SK-N-SH treated with all-trans-retinoic acid at 6 μM for 48 hours (cell line): ENCODE results near the gene RHNO1.

ENCODE experiments used
- ATAC-seq: fragments of 200-7000 bp; cut with Tn5 transposase; 3 replicates; pipeline ENCODE4 v1.9.1; 2020; ENCODE audit warnings: mild to moderate bottlenecking, moderate library complexity
- ARNTL ChIP-seq: fragments of 450-650 bp; formaldehyde crosslinking; IDR thresholded peaks from 2 replicates; pipeline ENCODE4 v1.5.0; 2020; ENCODE audit warnings: low read depth, mild to moderate bottlenecking, moderate library complexity, borderline replicate concordance
- BACH2 ChIP-seq: fragments of 250-450 bp; sonication (Bioruptor Pico); IDR thresholded peaks from 2 replicates; pipeline ENCODE4 v1.9.0; 2021; ENCODE audit warnings: mild to moderate bottlenecking, borderline replicate concordance
- ESRRG ChIP-seq: fragments of 250-450 bp; sonication (Bioruptor Pico); IDR thresholded peaks from 2 replicates; pipeline ENCODE4 v1.6.1; 2021; ENCODE audit warnings: mild to moderate bottlenecking
- ISL1 ChIP-seq: fragments of 250-450 bp; sonication (Bioruptor Pico); IDR thresholded peaks from 2 replicates; pipeline ENCODE4 v2.1.2; 2022; ENCODE audit warnings: mild to moderate bottlenecking, moderate library complexity
- OSR1 ChIP-seq: fragments of 250-450 bp; sonication (Bioruptor Pico); IDR thresholded peaks from 2 replicates; pipeline ENCODE4 v1.8.0; 2022; ENCODE audit warnings: moderate library complexity, mild to moderate bottlenecking, inconsistent platforms
- PPARA ChIP-seq: fragments of 250-450 bp; sonication (Bioruptor Pico); IDR thresholded peaks from 2 replicates; pipeline ENCODE4 v1.5.0; 2020; ENCODE audit warnings: mild to moderate bottlenecking, borderline replicate concordance
- RARB ChIP-seq: fragments of 250-450 bp; sonication (Bioruptor Pico); IDR thresholded peaks from 2 replicates; pipeline ENCODE4 v1.8.0; 2021; ENCODE audit warnings: mild to moderate bottlenecking, moderate library complexity
- SNAI2 ChIP-seq: fragments of 250-450 bp; sonication (Bioruptor Pico); IDR thresholded peaks from 2 replicates; pipeline ENCODE4 v1.5.0; 2020; ENCODE audit warnings: mild to moderate bottlenecking, moderate library complexity
- TCF4 ChIP-seq: fragments of 250-450 bp; sonication (Bioruptor Pico); IDR thresholded peaks from 2 replicates; pipeline ENCODE4 v1.8.0; 2021; ENCODE audit warnings: mild to moderate bottlenecking, moderate library complexity, borderline replicate concordance
- TOX ChIP-seq: fragments of 250-450 bp; sonication (Bioruptor Pico); IDR thresholded peaks from 2 replicates; pipeline ENCODE4 v1.8.0; 2021; ENCODE audit warnings: mild to moderate bottlenecking, moderate library complexity, borderline replicate concordance
- ZFP3 ChIP-seq: fragments of 250-450 bp; sonication (Bioruptor Pico); IDR thresholded peaks from 2 replicates; pipeline ENCODE4 v1.5.0; 2020; ENCODE audit warnings: mild to moderate bottlenecking, moderate library complexity
- ZFP30 ChIP-seq: fragments of 450-650 bp; formaldehyde crosslinking; IDR thresholded peaks from 2 replicates; pipeline ENCODE4 v1.5.0; 2022; ENCODE audit warnings: mild to moderate bottlenecking, moderate library complexity
- ZNF565 ChIP-seq: fragments of 450-650 bp; formaldehyde crosslinking; conservative IDR thresholded peaks from 2 replicates; pipeline ENCODE4 v1.5.0; 2020; ENCODE audit warnings: low read depth, mild to moderate bottlenecking, moderate library complexity
- ZNF8 ChIP-seq: fragments of 450-650 bp; formaldehyde crosslinking; IDR thresholded peaks from 2 replicates; pipeline ENCODE4 v1.5.0; 2020; ENCODE audit warnings: mild to moderate bottlenecking, moderate library complexity
- TF ChIP-seq, protein P1 (sequence below): fragments of 250-450 bp; sonication (Bioruptor Pico); IDR thresholded peaks from 2 replicates; pipeline ENCODE4 v1.8.0; 2021; ENCODE audit warnings: low read depth, mild to moderate bottlenecking, moderate library complexity, borderline replicate concordance
- TF ChIP-seq, protein P2 (sequence below): fragments of 250-450 bp; sonication (Bioruptor Pico); IDR thresholded peaks from 2 replicates; pipeline ENCODE4 v1.5.0; 2020; ENCODE audit warnings: mild to moderate bottlenecking, moderate library complexity
- TF ChIP-seq, protein P3 (sequence below): fragments of 250-450 bp; sonication (Bioruptor Pico); IDR thresholded peaks from 2 replicates; pipeline ENCODE4 v1.5.1; 2021; ENCODE audit warnings: mild to moderate bottlenecking, moderate library complexity
- TF ChIP-seq, protein P4 (sequence below): fragments of 250-450 bp; sonication (Bioruptor Pico); IDR thresholded peaks from 2 replicates; pipeline ENCODE4 v1.8.0; 2020; ENCODE audit warnings: mild to moderate bottlenecking, moderate library complexity, borderline replicate concordance
- TF ChIP-seq, protein P5 (sequence below): fragments of 250-450 bp; sonication (Bioruptor Pico); IDR thresholded peaks from 2 replicates; pipeline ENCODE4 v1.5.1; 2020; ENCODE audit warnings: low read depth, mild to moderate bottlenecking, moderate library complexity

The RHNO1 gene

DNA sequence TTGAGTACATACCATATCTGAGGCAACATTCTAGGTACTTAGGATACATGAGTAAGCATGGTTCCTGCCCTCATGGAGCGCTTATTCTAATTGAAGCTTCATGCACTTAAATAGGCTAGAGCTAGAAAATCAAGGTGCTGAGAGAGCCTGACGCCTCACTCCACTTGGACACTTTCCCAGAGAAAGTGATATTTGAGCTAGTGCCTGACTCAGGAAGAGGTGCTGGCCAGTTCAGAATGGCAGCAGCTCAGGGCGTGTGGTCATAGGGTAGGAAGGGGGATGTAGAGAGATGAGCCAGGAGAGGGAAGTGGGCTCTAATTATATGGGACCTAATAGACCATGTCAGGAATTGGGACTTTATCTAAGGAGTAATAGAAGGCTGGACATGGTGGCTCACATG is 47.0 kb downstream of the RHNO1 start:
- TF ChIP-seq OSR1 (CRISPR knock-in tag) (no peak), ESRRG (CRISPR knock-in tag) (no peak), ZNF565 (CRISPR knock-in tag) (no peak), ZFP3 (CRISPR knock-in tag) (no peak), SNAI2 (no peak), RARB (CRISPR knock-in tag) (no peak), ZFP30 (CRISPR knock-in tag) (no peak), ISL1 (no peak)
- TF ChIP-seq, protein P1, sequence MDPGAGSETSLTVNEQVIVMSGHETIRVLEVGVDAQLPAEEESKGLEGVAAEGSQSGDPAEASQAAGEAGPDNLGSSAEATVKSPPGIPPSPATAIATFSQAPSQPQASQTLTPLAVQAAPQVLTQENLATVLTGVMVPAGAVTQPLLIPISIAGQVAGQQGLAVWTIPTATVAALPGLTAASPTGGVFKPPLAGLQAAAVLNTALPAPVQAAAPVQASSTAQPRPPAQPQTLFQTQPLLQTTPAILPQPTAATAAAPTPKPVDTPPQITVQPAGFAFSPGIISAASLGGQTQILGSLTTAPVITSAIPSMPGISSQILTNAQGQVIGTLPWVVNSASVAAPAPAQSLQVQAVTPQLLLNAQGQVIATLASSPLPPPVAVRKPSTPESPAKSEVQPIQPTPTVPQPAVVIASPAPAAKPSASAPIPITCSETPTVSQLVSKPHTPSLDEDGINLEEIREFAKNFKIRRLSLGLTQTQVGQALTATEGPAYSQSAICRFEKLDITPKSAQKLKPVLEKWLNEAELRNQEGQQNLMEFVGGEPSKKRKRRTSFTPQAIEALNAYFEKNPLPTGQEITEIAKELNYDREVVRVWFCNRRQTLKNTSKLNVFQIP (CRISPR knock-in tag): no peak
- TF ChIP-seq, protein P2, sequence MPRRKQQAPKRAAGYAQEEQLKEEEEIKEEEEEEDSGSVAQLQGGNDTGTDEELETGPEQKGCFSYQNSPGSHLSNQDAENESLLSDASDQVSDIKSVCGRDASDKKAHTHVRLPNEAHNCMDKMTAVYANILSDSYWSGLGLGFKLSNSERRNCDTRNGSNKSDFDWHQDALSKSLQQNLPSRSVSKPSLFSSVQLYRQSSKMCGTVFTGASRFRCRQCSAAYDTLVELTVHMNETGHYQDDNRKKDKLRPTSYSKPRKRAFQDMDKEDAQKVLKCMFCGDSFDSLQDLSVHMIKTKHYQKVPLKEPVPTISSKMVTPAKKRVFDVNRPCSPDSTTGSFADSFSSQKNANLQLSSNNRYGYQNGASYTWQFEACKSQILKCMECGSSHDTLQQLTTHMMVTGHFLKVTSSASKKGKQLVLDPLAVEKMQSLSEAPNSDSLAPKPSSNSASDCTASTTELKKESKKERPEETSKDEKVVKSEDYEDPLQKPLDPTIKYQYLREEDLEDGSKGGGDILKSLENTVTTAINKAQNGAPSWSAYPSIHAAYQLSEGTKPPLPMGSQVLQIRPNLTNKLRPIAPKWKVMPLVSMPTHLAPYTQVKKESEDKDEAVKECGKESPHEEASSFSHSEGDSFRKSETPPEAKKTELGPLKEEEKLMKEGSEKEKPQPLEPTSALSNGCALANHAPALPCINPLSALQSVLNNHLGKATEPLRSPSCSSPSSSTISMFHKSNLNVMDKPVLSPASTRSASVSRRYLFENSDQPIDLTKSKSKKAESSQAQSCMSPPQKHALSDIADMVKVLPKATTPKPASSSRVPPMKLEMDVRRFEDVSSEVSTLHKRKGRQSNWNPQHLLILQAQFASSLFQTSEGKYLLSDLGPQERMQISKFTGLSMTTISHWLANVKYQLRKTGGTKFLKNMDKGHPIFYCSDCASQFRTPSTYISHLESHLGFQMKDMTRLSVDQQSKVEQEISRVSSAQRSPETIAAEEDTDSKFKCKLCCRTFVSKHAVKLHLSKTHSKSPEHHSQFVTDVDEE (CRISPR knock-in tag): no peak
- no peak for ATAC-seq

DNA sequence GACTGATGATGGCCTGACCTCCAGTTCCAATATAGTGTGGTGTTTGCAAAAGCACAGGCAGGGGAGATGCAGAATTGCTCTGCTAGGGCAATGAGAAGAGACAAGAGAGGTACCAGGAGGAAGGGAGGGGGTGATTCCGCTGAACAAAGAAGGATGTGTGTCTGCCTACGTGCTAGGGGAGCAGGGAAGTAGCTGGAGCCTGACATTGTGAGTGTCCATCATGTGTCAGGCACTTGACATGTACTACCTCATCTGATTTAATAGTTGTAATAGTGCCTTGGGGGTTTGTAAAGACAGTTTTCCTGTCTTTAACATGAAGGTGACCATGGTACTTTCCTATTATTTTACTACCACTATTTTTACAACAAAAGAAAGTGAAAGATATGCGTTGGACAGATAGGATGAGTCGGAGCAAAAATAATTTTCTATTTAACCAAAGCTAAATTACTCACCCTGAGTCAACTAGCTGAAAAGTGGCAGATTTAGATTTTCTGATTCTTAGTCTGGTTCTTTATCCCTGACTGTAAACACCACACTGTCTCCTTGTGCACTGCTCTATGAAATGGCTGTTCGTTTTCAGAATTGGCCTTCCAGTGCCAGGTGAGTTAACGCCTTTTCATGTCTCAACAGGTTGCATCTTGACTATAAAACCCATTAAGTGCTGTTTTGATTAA is 48.4 kb downstream of the RHNO1 start:
- no peak for TF ChIP-seq ARNTL (CRISPR knock-in tag)
- TF ChIP-seq SNAI2: no peak
- no peak for TF ChIP-seq PPARA (CRISPR knock-in tag)
- TF ChIP-seq, protein P3, sequence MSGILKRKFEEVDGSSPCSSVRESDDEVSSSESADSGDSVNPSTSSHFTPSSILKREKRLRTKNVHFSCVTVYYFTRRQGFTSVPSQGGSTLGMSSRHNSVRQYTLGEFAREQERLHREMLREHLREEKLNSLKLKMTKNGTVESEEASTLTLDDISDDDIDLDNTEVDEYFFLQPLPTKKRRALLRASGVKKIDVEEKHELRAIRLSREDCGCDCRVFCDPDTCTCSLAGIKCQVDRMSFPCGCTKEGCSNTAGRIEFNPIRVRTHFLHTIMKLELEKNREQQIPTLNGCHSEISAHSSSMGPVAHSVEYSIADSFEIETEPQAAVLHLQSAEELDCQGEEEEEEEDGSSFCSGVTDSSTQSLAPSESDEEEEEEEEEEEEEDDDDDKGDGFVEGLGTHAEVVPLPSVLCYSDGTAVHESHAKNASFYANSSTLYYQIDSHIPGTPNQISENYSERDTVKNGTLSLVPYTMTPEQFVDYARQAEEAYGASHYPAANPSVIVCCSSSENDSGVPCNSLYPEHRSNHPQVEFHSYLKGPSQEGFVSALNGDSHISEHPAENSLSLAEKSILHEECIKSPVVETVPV (CRISPR knock-in tag): no peak
- no peak for TF ChIP-seq RARB (CRISPR knock-in tag)
- no peak for TF ChIP-seq ZFP30 (CRISPR knock-in tag)
- TF ChIP-seq, protein P4, sequence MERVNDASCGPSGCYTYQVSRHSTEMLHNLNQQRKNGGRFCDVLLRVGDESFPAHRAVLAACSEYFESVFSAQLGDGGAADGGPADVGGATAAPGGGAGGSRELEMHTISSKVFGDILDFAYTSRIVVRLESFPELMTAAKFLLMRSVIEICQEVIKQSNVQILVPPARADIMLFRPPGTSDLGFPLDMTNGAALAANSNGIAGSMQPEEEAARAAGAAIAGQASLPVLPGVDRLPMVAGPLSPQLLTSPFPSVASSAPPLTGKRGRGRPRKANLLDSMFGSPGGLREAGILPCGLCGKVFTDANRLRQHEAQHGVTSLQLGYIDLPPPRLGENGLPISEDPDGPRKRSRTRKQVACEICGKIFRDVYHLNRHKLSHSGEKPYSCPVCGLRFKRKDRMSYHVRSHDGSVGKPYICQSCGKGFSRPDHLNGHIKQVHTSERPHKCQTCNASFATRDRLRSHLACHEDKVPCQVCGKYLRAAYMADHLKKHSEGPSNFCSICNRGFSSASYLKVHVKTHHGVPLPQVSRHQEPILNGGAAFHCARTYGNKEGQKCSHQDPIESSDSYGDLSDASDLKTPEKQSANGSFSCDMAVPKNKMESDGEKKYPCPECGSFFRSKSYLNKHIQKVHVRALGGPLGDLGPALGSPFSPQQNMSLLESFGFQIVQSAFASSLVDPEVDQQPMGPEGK (CRISPR knock-in tag): no peak
- no peak for TF ChIP-seq ZFP3 (CRISPR knock-in tag)

DNA sequence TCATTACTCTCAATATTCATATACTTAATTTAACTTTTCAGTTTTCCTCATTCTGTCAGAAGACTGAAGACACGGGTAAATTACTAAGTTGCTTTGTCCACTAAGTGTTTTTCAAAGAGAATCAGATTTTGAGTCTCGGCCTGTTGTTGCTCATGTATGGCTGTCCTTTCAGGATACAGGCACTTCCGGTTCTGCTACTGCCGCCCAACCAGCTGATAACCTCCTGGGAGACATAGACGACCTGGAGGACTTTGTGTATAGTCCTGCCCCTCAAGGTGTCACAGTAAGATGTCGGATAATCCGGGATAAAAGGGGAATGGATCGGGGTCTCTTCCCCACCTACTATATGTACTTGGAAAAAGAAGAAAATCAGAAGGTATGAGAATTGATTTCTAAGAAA is 53.8 kb downstream of the RHNO1 start:
- ATAC-seq: no peak
- no peak for TF ChIP-seq ZFP30 (CRISPR knock-in tag)
- TF ChIP-seq ISL1: no peak
- no peak for TF ChIP-seq TOX (CRISPR knock-in tag)
- no peak for TF ChIP-seq ZFP3 (CRISPR knock-in tag)
- TF ChIP-seq ARNTL (CRISPR knock-in tag): no peak
- no peak for TF ChIP-seq BACH2 (CRISPR knock-in tag)
- TF ChIP-seq PPARA (CRISPR knock-in tag): no peak
- no peak for TF ChIP-seq ESRRG (CRISPR knock-in tag)
- no peak for TF ChIP-seq RARB (CRISPR knock-in tag)
- TF ChIP-seq, protein P2 (CRISPR knock-in tag): no peak
- TF ChIP-seq, protein P4 (CRISPR knock-in tag): no peak
- TF ChIP-seq, protein P1 (CRISPR knock-in tag): no peak
- no peak for TF ChIP-seq SNAI2
- no peak for TF ChIP-seq TCF4
- TF ChIP-seq ZNF8: no peak
- TF ChIP-seq, protein P5, sequence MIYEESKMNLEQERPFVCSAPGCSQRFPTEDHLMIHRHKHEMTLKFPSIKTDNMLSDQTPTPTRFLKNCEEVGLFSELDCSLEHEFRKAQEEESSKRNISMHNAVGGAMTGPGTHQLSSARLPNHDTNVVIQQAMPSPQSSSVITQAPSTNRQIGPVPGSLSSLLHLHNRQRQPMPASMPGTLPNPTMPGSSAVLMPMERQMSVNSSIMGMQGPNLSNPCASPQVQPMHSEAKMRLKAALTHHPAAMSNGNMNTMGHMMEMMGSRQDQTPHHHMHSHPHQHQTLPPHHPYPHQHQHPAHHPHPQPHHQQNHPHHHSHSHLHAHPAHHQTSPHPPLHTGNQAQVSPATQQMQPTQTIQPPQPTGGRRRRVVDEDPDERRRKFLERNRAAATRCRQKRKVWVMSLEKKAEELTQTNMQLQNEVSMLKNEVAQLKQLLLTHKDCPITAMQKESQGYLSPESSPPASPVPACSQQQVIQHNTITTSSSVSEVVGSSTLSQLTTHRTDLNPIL (CRISPR knock-in tag): no peak

More for the DNA sequence above, 48.4 kb downstream of the RHNO1 start:
- ATAC-seq: peak; percentile 30; the same call in 1 of the 3 replicates
